Naive thymus-derived CD4-positive, alpha-beta T cell (primary cell): ENCODE data around the gene DYNLRB1. TPM values are rescaled to one million over a fixed set of nuclear protein-coding genes. Genes with fewer than 3 reads are reported as not detected.

ENCODE experiments used
- ATAC-seq: fragments of 150-1000 bp; cut with Tn5 transposase; 2 replicates; pipeline ENCODE4 v1.10.0; 2021; ENCODE audit warnings: mild to moderate bottlenecking, moderate library complexity
- CTCF ChIA-PET: fragments of 350-600 bp; sonication (Branson Sonifier 250); formaldehyde crosslinking; loops from one replicate; lab custom pipeline; 2021; ENCODE audit warnings: antibody characterized with exemption; lab: Charles Lee
- POLR2A ChIA-PET: fragments of 350-600 bp; sonication (Branson Sonifier 250); formaldehyde crosslinking; loops from one replicate; lab custom pipeline; 2021; ENCODE audit warnings: antibody characterized with exemption, inconsistent platforms; lab: Charles Lee
- DNase-seq, 9 donors: peaks; one replicate each; pipeline versions ENCODE4 v3.0.0 to v3.0.0-alpha.2; 2020 to 2022; ENCODE audit warnings: mixed read lengths in 1 of 9
- H3K27ac ChIP-seq: one replicate; pipeline ENCODE4 v1.7.0; 2013; ENCODE audit warnings: mild to moderate bottlenecking, low read depth, low read length, moderate library complexity
- H3K27me3 ChIP-seq, 2 donors: one replicate each; pipeline ENCODE4 v1.7.0; 2013; ENCODE audit warnings: low read length in 2 of 2, mild to moderate bottlenecking in 2 of 2, moderate library complexity in 2 of 2; ENCODE audit not compliant: control insufficient read depth in 2 of 2, insufficient read depth in 2 of 2
- H3K36me3 ChIP-seq, 3 experiments: 1 replicate in 2 of 3; 2 replicates in 1 of 3; pipeline ENCODE4 v1.7.0; 2013; ENCODE audit warnings: low read length in 3 of 3, mild to moderate bottlenecking in 3 of 3, moderate library complexity in 1 of 3; ENCODE audit not compliant: insufficient read depth in 3 of 3, control insufficient read depth in 2 of 3
- H3K4me1 ChIP-seq, 2 donors: one replicate each; pipeline ENCODE4 v1.7.0; 2013; ENCODE audit warnings: low read length in 2 of 2, mild to moderate bottlenecking in 2 of 2, moderate library complexity in 1 of 2; ENCODE audit not compliant: control insufficient read depth in 2 of 2, insufficient read depth in 2 of 2
- H3K4me3 ChIP-seq: 2 replicates; pipeline ENCODE4 v1.7.0; 2013; ENCODE audit warnings: mild to moderate bottlenecking, low read length
- H3K9me3 ChIP-seq, 3 experiments: 1 replicate in 2 of 3; 2 replicates in 1 of 3; pipeline ENCODE4 v1.7.0; 2013; ENCODE audit warnings: low read length in 3 of 3; ENCODE audit not compliant: control insufficient read depth in 2 of 3
- H3K27ac Mint-ChIP-seq, 9 donors: one replicate each; pipeline ENCODE4 v1.8.0; 2020 to 2022; ENCODE audit warnings: mixed read lengths in 9 of 9, mild to moderate bottlenecking in 8 of 9, moderate library complexity in 5 of 9, inconsistent platforms in 2 of 9
- H3K27me3 Mint-ChIP-seq, 5 donors: one replicate each; pipeline ENCODE4 v1.8.0; 2021 to 2022; ENCODE audit warnings: mixed read lengths in 5 of 5, mild to moderate bottlenecking in 1 of 5
- H3K36me3 Mint-ChIP-seq, 5 donors: one replicate each; pipeline ENCODE4 v1.8.0; 2020 to 2022; ENCODE audit warnings: mixed read lengths in 5 of 5, mild to moderate bottlenecking in 3 of 5, inconsistent platforms in 1 of 5
- H3K4me1 Mint-ChIP-seq, 7 donors: one replicate each; pipeline ENCODE4 v1.8.0; 2020 to 2022; ENCODE audit warnings: mixed read lengths in 7 of 7, mild to moderate bottlenecking in 3 of 7, inconsistent platforms in 1 of 7
- H3K4me3 Mint-ChIP-seq, 10 donors: one replicate each; pipeline ENCODE4 v1.8.0; 2020 to 2022; ENCODE audit warnings: mild to moderate bottlenecking in 10 of 10, mixed read lengths in 10 of 10, moderate library complexity in 6 of 10, inconsistent platforms in 2 of 10
- H3K9me3 Mint-ChIP-seq, 11 donors: one replicate each; pipeline ENCODE4 v1.8.0; 2020 to 2022; ENCODE audit warnings: mixed read lengths in 11 of 11, mild to moderate bottlenecking in 4 of 11, inconsistent platforms in 1 of 11, moderate library complexity in 1 of 11
- intact Hi-C, 2 donors: fragments of 100-400 bp; cut with micrococcal nuclease; formaldehyde crosslinking; loops; one replicate each; pipeline ENCODE4 v1.15.1; 2023
- polyA plus RNA-seq, 2 donors: library from polyadenylated mRNA; unstranded; fragments of 300-500 nt; fragmentation: Illumina TruSeq; gene quantifications; one replicate each; pipeline ENCODE4 v1.2.3, GENCODE V29; 2021
- total RNA-seq, 6 experiments: library from RNA in 5 of 6; stranded (reverse) in 5 of 6; gene quantifications; 1 replicate in 5 of 6; 2 replicates in 1 of 6; pipeline ENCODE4 v1.2.3 and lab custom pipeline; 2021 to 2026

Gene DYNLRB1
- total and polyA plus RNA-seq, 7 experiments from 2014 or later, result 45.9 to 275 (median 65.9) TPM

GRCh38 chr20:34583544-34583943 is 67.3 kb downstream of the DYNLRB1 start:
- no peak overlapping the region for H3K27ac Mint-ChIP-seq
- Histone ChIP-seq H3K27me3 (no peaks in the 10 kb centered on the region), H3K27ac (no peak overlapping the region), H3K36me3 (peaks cover 0 to 82% (median 3%) of the 10 kb centered on the region in 3 experiments), H3K9me3 (no peaks in the 10 kb centered on the region), H3K4me3 (no peak overlapping the region), H3K4me1 (peaks cover 10 to 11% of the 10 kb centered on the region in 2 donors)
- peaks cover 4 to 32% (median 14%) of the 10 kb centered on the region in 5 donors for H3K36me3 Mint-ChIP-seq
- intact Hi-C loops, result no loop called here
- no peaks in the 10 kb centered on the region for H3K9me3 Mint-ChIP-seq
- ChIA-PET POLR2A (no interaction called here), CTCF (interaction anchor here (0.6 kb wide), 1 partner anchor 36 kb away, joined by 3 read pairs; no protein-coding TSS in a partner anchor)
- peaks cover 9 to 35% (median 17%) of the 10 kb centered on the region in 7 donors for H3K4me1 Mint-ChIP-seq
- no peak overlapping the region for H3K4me3 Mint-ChIP-seq
- ATAC-seq, result no peak
- DNase-seq, result no peak
- no peaks in the 10 kb centered on the region for H3K27me3 Mint-ChIP-seq

GRCh38 chr20:34585019-34585418 is 68.8 kb downstream of the DYNLRB1 start:
- Histone ChIP-seq H3K27ac (no peak overlapping the region), H3K27me3 (no peaks in the 10 kb centered on the region), H3K4me3 (no peak overlapping the region), H3K4me1 (peaks cover 7 to 8% of the 10 kb centered on the region in 2 donors), H3K9me3 (no peaks in the 10 kb centered on the region), H3K36me3 (peaks cover 0 to 69% (median 3%) of the 10 kb centered on the region in 3 experiments)
- no peak for ATAC-seq
- peaks cover 8 to 25% (median 14%) of the 10 kb centered on the region in 7 donors for H3K4me1 Mint-ChIP-seq
- no peak overlapping the region for H3K4me3 Mint-ChIP-seq
- intact Hi-C loops, result no loop called here
- POLR2A ChIA-PET, result no interaction called here
- H3K27me3 Mint-ChIP-seq, result no peaks in the 10 kb centered on the region
- no peak for DNase-seq
- no peaks in the 10 kb centered on the region for H3K9me3 Mint-ChIP-seq
- peaks cover 4 to 26% (median 20%) of the 10 kb centered on the region in 5 donors for H3K36me3 Mint-ChIP-seq
- CTCF ChIA-PET, result no interaction called here
- H3K27ac Mint-ChIP-seq, result peak overlapping the region in 1 of 9 donors; percentile 7

- Mint-ChIP-seq H3K36me3 (peaks cover under 1 to 20% (median 7%) of the 10 kb centered on the region in 5 donors), H3K4me1 (peaks cover 0 to 9% (median 1%) of the 10 kb centered on the region in 7 donors), H3K4me3 (no peak overlapping the region), H3K9me3 (no peaks in the 10 kb centered on the region), H3K27ac (no peak overlapping the region), H3K27me3 (no peaks in the 10 kb centered on the region)
- no peak overlapping the region for H3K27ac ChIP-seq
- POLR2A ChIA-PET, result no interaction called here
- intact Hi-C loops, result no loop called here
- no peaks in the 10 kb centered on the region for H3K27me3 ChIP-seq
- ATAC-seq (no peak), DNase-seq (no peak)
- no peaks in the 10 kb centered on the region for H3K4me1 ChIP-seq
- CTCF ChIA-PET, result interaction anchor here (0.5 kb wide), 1 partner anchor 30 kb away, joined by 4 read pairs; no protein-coding TSS in a partner anchor
- H3K36me3 ChIP-seq, result peaks cover 0 to 53% (median 3%) of the 10 kb centered on the region in 3 experiments
- H3K9me3 ChIP-seq, result no peaks in the 10 kb centered on the region
- no peak overlapping the region for H3K4me3 ChIP-seq
These were observed 70.4 kb downstream of the DYNLRB1 start for GRCh38 chr20:34586488-34587163.

Other genes with a start within 250 kb of the DYNLRB1 start
- 10 to 100 TPM; 19.1 to 62.9 (median 23.7) TPM for gene AHCY, start 213.1 kb upstream of the DYNLRB1 start, total RNA-seq
- 10 to 100 TPM; 27.3 to 29.9 TPM for gene AHCY, start 213.1 kb upstream of the DYNLRB1 start, polyA plus RNA-seq
- gene ITCH, start 153.1 kb upstream of the DYNLRB1 start, total RNA-seq, result 10 to 100 TPM; 50.8 to 70.4 (median 60.5) TPM
- 10 to 100 TPM; 14.6 to 21.6 TPM for gene ITCH, start 153.1 kb upstream of the DYNLRB1 start, polyA plus RNA-seq
- 10 to 100 TPM in 1 of 5 experiments, 1 to 10 TPM in 2, under 1 TPM in 2; 0.60 to 10.3 (median 6.3) TPM for gene MAP1LC3A, start 42.3 kb downstream of the DYNLRB1 start, total RNA-seq
- gene MAP1LC3A, start 42.3 kb downstream of the DYNLRB1 start, polyA plus RNA-seq, result 1 to 10 TPM; 1.1 to 1.7 TPM
- 10 to 100 TPM in 4 of 5 experiments, 1 to 10 TPM in 1; 8.6 to 21.3 (median 16.1) TPM for gene PIGU, start 160.7 kb downstream of the DYNLRB1 start, total RNA-seq
- gene PIGU, start 160.7 kb downstream of the DYNLRB1 start, polyA plus RNA-seq, result 10 to 100 TPM; 27.9 to 34.5 TPM
- gene TP53INP2, start 187.9 kb downstream of the DYNLRB1 start, total RNA-seq, result 10 to 100 TPM in 2 of 5 experiments, 1 to 10 TPM in 3; 1.2 to 41.4 (median 1.5) TPM
- gene TP53INP2, start 187.9 kb downstream of the DYNLRB1 start, polyA plus RNA-seq, result under 1 TPM; 0.04 to 0.44 TPM